Stimulated activated CD4-positive, alpha-beta T cell treated with anti-CD3 and anti-CD28 coated beads, Interleukin-4, amount 100 ng/mL, for 24 hours (primary cell): Measurements from ENCODE around the gene SEMA3F.
A peak's percentile ranks its signal among the peaks of the same experiment; 100 is the strongest.
"Not testable (repeated sequence)": the region's sequence is repeated elsewhere in the genome, so short reads cannot be mapped to it uniquely, and the experiment has no call there.

Experiments
- DNase-seq: peaks from one replicate; pipeline ENCODE4 v3.0.0-alpha.2; 2020

Gene SEMA3F

DNA sequence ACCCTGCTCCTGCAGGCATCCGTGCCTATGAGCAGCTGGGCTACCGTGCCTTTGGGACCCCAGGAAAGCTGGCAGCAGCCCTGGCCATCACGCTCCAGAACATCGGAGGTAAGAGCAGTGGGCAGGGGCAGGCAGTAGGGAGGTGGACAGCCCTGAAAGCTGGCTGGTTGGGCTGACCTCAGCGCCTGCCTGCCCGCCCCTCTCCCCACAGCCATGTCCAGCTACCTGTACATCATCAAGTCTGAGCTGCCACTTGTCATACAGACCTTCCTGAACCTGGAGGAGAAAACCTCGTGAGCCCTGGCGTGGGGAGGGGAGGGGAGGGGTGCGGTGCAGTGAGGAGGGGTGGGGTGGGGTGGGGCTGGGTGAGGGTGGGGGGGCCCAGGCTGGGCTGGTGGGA, 60.4 kb downstream of the SEMA3F start:
- no peak for DNase-seq

DNA sequence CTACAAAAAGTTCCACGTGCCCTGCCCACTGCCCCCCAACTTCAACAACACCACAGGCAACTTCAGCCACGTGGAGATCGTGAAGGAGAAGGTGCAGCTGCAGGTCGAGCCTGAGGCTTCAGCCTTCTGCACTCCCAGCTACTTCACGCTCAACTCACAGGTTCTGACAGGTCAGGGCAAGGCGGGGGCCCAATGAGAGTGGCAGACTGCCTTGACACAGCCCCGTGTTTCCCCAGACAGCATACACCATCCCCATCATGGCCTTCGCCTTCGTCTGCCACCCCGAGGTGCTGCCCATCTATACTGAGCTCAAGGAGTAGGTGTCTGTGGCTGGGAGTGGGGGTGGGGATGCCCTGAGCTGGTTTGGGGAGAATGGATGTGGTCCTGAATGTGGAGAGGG, 62.6 kb downstream of the SEMA3F start:
- no peak for DNase-seq

DNA sequence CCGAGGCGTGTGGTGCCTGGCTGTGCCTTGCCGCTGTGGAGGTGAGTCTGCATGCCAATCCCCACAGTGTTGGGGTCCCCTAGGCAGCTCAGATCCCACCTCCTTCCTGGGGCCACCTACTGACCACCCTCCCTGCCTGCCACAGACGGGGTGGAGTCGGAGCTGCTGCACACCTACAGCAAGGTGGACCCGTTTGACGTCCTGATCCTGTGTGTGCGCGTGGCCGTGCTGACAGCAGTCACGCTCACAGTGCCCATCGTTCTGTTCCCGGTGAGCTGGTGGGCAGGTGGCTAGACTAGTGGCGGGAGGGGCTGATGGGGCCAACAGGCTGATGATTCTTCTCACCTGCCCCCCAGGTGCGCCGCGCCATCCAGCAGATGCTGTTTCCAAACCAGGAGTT, 63.3 kb downstream of the SEMA3F start:
- no peak for DNase-seq

DNA sequence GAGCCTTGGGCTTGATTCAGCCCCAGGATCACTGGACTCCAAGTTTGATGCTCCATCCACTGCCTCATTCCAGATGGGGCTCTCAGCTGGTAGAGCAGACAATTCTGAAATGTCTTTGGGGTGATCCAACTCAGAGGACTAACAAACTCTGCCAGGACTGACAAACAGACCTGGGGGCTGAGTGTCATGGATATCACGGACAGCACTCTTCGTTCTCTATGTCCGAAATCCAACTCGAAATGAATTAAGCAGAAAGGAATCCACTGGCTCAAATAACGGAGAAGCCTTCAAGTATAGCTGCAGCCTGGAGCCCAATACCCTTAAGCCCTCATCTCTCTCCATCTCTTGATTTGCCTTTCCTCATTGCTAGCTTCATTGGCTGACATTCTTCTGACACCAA, 64.2 kb downstream of the SEMA3F start:
- no peak for DNase-seq

DNA sequence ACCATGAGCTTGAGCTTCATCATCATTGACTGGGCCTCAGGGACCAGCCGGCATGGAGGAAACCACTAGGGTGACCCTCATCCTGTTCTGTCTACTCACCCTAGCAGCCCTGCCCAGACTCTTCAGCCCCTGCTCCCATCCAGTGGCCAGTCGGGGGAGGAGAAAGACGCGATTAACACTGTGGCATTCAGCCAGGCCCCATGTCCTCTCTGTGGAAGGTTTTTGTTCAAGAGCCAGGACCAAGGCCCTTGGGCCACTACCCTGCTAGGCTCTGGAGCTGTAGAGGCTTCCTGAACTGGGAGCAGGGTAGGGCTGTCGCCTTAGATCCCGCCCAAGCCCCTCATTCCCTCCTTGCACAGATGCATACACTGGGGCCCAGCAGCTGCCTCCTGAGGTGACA, 65.0 kb downstream of the SEMA3F start:
- no peak for DNase-seq

DNA sequence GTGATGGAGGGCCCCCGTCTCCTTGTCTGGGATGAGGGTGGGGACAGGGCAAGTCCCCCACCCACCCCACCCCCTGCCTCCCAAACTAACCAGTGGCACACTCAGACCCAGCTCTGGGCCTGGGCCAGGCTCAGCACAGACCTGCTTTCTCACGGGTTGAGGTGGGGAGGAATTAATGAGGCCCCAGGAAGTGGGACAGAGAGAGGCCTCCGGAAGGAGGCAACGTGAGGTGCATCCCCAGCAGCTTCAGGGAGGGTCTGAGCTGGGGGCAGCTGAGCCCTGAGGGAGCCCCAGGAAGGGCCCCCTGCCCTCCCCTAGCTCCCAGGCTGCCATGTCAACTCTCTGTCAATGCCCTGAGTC, 65.9 kb downstream of the SEMA3F start:
- no peak for DNase-seq

DNA sequence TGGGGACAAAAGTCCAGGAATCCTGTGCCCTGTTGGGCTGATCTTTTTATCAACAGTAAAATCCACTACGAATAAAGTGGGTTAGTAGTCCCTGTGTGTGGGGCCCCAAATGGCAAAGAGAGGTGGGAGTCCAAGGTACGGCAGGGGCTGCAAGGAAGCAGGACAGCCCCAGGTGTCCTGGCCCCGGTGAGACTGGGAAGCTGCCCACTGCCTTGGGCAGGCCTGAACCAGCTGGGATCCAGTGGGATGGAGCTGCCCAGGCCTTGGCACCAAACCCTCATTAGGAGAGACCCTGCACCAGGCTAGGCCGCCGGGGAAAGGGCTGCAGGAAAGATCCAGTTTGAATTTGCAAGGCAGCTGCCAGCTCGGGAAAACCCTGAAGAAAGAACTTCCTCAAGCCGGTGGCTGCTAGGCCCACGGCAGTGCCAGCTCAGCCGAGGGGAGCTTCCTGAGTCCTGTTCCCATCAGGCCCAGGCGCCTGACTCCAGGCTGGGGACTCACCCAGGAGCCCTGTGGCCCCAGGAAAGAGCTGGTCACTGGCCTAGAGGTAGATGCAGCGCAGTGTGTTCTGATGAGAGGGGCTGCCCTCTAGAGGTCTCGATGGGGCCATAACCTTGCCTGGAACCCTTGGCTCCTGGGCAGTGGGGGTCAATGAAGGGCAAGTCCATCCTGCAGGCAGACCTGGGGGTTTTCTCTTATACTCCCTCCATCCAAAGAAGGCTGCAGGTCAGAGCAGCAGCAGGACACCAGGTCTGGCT, 66.5 kb downstream of the SEMA3F start:
- no peak for DNase-seq

DNA sequence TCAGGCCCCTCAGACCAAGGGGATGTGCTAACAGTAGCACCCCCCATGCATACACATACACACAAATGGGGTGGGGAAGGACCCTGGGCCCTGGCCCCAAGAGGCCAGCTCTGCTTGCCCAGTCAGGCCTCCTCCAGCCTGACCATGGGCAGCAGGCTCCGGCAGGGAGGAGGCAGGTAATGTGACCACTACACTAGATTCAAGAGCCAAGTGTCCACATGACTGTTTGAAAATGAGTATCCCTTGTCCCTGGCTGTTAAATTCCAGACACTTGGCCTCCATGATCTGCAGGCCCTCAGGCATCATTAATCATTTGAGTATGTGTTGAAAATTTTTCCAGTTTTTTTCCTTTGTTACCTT, 67.0 kb downstream of the SEMA3F start:
- no peak for DNase-seq

DNA sequence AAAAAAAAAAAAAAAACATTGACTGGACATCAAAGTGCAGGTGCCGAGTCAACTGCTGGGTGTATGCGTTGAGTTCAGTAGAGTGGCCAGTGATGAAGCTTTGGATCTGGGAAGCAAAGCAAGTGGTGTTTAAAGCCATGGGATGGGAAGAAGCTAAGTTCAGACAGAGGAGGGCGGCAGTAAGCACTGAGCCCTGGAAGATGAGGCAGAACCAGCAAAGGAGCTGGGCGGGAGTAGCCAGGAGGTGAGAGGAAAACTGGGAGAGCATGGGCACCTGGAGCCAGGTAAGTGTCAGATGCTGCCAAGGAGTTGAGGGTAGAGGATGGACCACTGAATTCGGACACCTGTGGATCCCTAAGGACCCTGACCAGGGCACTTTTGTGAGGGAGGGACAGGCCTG, 69.5 kb downstream of the SEMA3F start:
- no peak for DNase-seq

DNA sequence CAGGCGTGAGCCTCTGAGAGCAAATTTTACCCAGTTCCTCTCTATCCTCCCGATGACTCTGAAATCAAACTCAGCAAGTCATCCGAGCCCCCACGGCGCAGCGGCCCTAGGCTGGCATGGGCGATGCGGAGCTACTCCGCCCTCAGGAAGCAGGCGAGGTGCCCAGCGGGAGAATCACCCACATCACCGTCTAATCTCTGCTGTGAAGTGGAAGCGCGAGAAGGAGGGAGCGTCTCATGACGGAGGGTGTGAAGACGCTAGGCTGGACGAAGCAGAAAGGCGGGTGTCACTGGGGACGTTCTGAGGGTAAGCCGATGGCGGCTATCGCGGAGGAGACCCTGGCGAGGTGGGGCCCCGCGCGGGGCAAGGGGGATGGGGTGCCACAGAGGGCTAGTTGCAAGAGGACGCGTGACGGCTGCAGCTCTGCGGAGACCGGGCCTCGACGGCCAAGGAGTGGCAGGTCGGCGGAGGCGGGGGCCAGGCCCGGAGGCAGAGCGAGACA, 71.8 kb downstream of the SEMA3F start:
- peak; percentile 41 for DNase-seq

DNA sequence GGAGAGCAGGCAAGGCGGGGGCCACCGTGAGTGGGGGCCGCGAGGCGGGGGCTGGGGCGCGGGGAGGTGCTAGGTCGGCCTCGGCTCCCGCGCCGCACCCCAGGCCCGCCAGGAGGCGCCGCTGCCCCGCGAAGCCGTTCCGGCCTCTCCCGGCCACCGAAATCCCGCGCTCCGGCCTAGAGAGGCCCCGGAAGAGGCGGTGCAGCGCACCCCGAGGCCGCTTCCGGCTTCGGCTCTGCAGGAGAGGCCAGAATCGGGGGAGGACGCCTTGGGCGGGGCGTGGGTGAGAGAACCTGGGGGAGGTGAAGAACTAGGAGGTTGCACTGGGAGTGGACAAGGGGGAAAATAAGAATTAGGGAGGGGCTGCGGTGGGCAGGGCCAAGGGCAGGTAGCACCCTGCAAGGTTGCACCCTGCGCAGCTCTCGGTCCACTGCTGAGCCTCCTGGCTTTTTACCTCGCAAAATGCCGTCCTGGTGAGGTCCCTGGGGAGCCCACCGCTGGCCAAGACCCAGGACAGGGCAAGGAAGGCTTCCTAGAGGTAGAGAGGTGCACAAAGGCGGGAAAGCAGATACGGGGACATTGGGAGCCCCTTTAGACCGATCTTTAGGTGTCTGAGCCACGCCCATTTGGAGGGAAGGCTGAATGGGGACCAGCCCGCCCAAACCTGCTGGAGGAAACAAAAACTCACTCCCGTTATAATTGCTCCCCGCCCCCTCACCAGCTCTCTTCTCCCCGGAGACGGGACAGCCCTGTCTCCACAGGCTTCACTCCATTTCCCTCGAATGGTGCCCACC, 72.5 kb downstream of the SEMA3F start:
- DNase-seq: peak; percentile 87

DNA sequence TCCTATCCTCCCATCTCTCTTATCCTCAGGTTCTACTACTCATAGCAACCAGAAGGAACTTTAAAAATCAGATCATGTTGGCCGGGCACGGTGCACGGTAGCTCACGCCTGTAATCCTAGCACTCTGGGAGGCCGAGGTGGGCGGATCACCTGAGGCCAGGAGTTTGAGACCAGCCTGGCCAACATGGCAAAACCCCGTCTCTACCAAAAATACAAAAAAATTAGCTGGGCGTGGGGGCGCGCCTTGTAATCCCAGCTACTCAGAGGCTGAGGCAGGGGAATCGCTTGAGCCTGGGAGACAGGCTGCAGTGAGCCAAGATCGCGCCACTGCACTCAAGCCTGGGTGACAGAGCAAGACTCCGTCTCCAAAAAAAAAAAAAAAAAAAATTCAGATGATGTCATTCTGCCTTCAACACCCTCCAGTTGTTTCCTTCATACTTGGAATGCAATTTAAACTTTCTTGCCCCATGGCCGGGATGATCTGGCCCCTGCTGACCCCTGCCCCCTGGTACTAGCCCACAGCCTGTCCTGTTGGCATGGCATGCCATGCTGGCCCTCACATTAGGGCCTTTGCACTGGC, 73.2 kb downstream of the SEMA3F start:
- not testable (repeated sequence) for DNase-seq

DNA sequence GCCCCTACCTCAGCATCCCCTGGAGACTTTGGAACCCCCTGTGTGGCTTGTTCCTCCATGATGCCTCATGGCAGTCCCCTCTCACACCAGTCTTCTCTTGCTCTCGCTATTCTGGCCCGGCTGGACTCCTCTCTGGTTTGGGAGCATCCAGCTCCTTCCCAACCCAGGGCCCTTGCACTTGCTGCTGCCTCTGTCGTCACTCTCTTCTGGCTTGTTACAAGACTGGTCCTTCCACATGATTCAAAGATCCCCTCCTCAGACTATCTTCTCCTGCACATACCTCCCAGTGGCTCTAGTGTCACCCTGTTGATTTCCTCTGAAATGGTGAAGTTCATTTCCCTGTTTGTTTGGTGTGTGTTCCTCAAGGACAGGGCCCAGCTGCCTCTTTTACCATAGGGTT, 74.4 kb downstream of the SEMA3F start:
- DNase-seq: no peak

DNA sequence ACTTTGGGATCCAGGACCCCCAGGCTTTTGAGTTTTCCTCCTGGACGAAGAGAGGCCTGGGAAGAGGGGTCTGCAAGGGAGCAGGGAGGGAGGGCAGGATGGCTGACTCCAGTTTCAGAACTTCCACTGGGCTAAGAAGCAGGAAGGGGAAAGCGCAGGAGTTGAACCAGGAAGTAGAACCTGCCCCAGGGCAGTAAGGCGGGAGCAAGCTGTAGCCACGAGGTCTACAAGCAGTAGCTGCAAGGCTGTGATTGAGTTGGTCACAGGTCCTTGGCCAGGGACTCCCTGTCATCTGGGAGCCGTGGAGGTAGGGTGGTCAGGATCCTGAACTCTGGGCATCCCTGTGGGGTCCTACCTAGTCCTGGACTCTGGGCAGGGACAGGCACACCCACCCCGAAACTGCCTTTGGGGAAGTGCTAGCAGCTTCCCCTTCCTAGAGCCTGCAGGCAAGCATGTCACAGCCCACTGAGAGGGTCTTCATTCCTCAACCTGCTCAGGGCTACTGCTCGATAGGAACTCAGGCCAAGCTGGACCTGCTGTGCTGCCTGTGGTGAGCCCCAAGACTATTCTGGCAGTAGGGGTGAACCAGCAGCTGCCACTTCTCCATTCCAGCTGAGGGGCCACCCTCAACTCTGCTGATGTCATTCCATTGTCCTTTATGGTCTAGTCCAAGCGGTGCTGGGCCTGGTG, 75.1 kb downstream of the SEMA3F start:
- DNase-seq: no peak

DNA sequence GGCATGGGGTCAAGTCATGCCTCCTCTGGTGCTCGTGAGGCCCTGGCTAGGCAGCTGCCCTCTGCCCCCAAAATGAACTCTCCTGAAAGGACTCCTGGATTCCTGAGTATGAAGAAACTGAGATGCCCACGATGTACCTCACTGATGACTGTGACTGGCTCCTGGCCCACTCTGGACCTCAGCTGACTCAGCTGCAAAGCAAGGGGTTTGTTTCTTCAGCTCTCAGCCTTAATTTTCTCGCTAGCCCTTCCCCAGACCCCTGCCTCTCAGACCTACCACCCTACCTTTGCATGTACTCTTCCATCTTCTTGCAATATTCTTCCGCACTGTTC, 75.6 kb downstream of the SEMA3F start:
- no peak for DNase-seq

DNA sequence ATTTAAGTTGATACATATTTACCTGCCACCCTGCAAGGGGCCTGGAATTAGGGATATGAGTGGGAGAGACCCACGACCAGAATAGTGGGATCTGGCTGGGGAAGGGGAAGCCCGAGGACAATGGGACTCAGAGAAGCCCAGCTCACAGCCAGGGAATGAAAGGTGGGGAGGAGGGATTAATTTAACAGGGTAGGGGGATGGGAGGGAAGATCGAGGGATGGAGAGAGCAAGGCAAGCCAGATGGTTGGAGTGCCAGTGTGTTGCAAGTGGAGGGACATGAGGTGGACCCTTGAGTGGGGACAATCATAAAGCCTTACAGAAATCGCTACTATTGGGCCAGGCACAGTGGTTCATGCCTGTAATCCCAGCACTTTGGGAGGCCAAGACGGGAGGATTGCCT, 76.5 kb downstream of the SEMA3F start:
- DNase-seq: no peak

DNA sequence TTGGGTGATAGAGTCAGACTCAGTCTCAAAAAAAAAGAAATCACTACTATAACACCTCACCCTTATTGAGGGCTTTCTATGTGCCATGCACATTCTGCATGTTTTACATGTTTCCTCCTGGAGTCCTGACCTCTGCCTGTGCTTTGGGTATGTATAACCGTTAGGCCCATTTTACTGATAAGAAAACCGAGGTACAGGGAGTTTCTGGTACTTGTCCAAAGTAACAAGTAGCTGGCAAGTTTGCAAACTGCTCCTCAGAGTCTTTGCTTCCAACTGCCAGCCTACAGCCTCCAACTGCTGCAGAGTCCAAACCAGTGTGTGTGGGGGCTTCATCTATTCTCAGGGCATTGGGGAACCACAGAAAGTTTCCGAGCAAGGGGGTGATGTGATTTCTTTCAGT, 77.2 kb downstream of the SEMA3F start:
- no peak for DNase-seq

DNA sequence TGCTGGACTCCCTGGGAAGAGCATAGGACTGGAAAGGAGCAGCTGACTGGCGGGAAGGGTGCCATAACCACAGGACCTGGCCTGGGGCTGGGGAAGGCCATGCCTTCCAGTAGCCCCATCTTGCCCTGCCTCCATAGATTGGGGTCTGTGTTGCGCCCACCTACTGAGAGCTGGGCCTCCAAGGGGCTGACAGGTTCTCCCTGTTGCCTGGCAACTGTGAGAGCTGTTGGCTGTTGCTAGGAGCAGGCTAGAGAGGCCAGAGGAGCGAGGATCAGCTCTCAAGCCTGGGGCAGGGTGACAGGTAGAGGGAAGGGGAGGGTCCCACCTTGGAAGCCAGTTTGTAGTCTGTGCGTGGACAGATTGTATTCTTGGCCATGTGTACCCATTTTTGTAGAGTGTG, 78.1 kb downstream of the SEMA3F start:
- DNase-seq: no peak

DNA sequence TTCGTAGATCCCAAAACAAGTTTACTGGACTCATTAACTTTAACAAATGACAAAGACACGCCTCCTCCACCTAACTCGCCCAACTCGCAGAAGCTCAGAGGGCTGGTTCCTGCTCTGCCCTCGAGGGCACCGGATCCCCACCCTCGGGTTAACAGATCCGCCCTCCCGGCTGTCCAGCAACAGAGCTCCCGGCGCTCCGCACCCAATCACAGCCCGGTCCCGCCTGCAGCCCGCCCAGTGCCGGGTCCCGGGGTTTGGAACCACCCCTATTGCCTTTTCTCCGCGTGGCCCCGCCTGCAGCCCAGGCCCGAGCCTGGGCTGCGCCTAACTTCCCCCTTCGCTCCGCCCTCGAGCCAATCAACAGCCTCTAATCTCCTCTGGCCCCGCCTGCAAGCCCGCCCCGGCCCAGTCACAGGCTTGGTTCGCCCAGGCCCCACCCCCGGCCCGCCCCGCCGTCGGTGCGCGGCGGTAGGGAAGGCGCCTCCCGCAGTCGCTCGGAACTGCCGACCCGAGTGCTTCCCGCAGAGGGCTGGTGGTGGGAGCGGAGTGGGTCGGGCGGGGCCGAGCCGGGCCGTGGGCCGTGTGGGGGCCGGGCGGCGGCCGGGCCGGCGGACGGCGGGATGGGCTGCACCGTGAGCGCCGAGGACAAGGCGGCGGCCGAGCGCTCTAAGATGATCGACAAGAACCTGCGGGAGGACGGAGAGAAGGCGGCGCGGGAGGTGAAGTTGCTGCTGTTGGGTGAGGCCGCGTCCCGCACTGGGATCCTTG, 80.8 kb downstream of the SEMA3F start, which contains the start of gene GNAI2:
GNAI2 (plus strand) TSS at position 489 of the 768 bp plus-strand sequence; CDS start at position 621, 132 bp downstream.
- peak; percentile 99 for DNase-seq

DNA sequence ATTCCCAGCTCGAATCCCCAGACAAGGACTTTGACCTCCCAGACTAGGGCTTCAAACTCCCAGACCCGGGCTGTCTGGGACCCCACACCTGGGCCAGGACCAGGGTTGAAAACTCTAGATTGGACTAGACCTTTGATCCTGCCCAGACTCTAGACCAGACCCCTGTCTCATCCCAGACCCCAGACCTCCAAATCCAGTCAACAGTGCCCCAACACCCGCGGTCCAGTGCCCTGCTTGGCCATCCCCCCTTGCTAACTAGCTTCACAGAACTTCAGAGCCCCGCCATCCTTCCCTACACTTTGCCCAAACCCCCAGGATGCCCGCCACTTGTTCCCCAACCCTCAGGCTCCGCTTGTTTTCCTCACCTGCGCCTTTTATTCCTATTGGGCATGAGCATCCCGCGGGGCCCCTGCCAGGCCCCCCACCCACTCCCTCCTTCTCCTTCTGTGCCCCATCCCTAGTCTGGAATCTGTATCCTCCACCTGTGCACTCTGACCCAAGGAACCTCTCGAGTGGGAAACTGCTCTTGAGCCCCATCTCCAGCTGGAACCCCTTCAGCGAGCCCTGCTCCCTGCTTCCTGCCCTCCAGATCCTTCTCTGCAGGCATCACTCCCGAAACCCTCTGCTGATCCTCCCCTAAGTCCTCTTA, 81.5 kb downstream of the SEMA3F start:
- no peak for DNase-seq

DNA sequence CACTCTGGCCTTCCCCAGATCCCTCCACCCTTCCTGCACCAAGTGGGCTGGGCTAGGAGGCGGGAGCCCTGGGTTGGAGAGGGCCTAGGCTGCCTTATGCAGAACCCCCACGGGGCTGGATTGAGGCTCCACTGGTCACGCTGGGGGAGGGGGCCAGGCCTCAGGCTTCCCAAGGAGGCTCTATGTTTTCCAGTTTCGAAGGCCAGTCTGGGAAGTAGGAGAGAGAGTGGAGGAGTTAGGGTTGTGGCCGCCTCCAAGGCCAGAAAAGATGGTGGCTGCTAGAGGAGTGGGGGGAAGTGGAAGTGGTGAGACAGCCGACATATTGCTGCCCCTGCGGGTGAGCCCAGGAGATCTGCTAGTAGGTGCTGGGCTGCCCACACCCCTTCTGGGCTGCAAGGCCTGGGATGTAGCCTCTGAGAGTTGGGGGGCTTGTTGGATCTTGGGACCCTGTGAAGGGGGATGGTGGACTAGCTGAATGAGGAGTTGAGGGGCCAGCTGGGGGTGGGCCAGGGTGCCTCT, 82.1 kb downstream of the SEMA3F start:
- peak; percentile 27 for DNase-seq
